NCI-H1092 treated with DMSO at 0.1 percent for 48 hours (cell line): ENCODE results near the gene ARID5B.

ENCODE experiments used
- DNase-seq: peaks from one replicate; lab custom pipeline; 2025; lab: John Stamatoyannopoulos, UW

ARID5B gene

GRCh38 chr10:61991166-61991565 is 89.7 kb downstream of the ARID5B start:
- no peak for DNase-seq

- no peak for DNase-seq
These were observed 90.6 kb downstream of the ARID5B start for GRCh38 chr10:61992059-61992460.

GRCh38 chr10:61992671-61993668 is 91.5 kb downstream of the ARID5B start:
- peak; percentile 22 for DNase-seq

- DNase-seq = no peak
These were observed 92.4 kb downstream of the ARID5B start for GRCh38 chr10:61993711-61994401.

GRCh38 chr10:61994405-61995219 is 93.1 kb downstream of the ARID5B start:
- no peak for DNase-seq

GRCh38 chr10:61995220-61995503 is 93.7 kb downstream of the ARID5B start:
- no peak for DNase-seq

GRCh38 chr10:61998937-61999336 is 97.4 kb downstream of the ARID5B start:
- DNase-seq = no peak

GRCh38 chr10:62000037-62000603 is 98.6 kb downstream of the ARID5B start:
- DNase-seq = no peak

GRCh38 chr10:62000726-62001125 is 99.2 kb downstream of the ARID5B start:
- DNase-seq = no peak

GRCh38 chr10:62001898-62002297 is 100.4 kb downstream of the ARID5B start:
- no peak for DNase-seq

GRCh38 chr10:62002753-62003152 is 101.3 kb downstream of the ARID5B start:
- no peak for DNase-seq

- DNase-seq = no peak
These were observed 102.5 kb downstream of the ARID5B start for GRCh38 chr10:62004042-62004441.

- DNase-seq = no peak
These were observed 103.8 kb downstream of the ARID5B start for GRCh38 chr10:62005281-62005680.

- DNase-seq = no peak
These were observed 104.2 kb downstream of the ARID5B start for GRCh38 chr10:62005687-62006086.

- DNase-seq = no peak
These were observed 105.6 kb downstream of the ARID5B start for GRCh38 chr10:62007145-62007544.

- no peak for DNase-seq
These were observed 106.7 kb downstream of the ARID5B start for GRCh38 chr10:62008196-62008595.

GRCh38 chr10:62008946-62009345 is 107.4 kb downstream of the ARID5B start:
- DNase-seq = no peak

- no peak for DNase-seq
These were observed 108.9 kb downstream of the ARID5B start for GRCh38 chr10:62010366-62010765.

- no peak for DNase-seq
These were observed 110.1 kb downstream of the ARID5B start for GRCh38 chr10:62011558-62011957.

- DNase-seq = no peak
These were observed 110.8 kb downstream of the ARID5B start for GRCh38 chr10:62012318-62012717.

GRCh38 chr10:62014510-62014909 is 113.0 kb downstream of the ARID5B start:
- no peak for DNase-seq

GRCh38 chr10:62015994-62016393 is 114.5 kb downstream of the ARID5B start:
- no peak for DNase-seq
